HG03342 (cell line): ENCODE results near the gene TSPAN32.
"Not testable (repeated sequence)": the region's sequence is repeated elsewhere in the genome, so short reads cannot be mapped to it uniquely, and the experiment has no call there.

Experiments
- ATAC-seq: cut with Tn5 transposase; IDR thresholded peaks from one replicate; pipeline ENCODE4 v1.9.1; 2021; ENCODE audit warnings: mild to moderate bottlenecking, moderate library complexity; ENCODE audit not compliant: unreplicated experiment

TSPAN32 gene

DNA sequence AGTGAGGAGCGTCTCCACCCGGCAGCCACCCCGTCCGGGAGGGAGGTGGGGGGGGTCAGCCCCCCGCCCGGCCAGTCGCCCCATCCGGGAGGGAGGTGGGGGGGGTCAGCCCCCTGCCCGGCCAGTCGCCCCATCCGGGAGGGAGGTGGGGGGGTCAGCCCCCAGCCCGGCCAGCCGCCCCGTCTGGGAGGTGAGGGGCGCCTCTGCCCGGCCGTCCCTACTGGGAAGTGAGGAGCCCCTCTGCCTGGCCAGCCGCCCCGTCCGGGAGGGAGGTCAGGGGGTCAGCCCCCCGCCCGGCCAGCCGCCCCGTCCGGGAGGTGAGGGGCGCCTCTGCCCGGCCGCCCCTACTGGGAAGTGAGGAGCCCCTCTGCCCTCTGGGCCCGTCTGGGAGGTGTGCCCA, 30.8 kb downstream of the TSPAN32 start:
- not testable (repeated sequence) for ATAC-seq

DNA sequence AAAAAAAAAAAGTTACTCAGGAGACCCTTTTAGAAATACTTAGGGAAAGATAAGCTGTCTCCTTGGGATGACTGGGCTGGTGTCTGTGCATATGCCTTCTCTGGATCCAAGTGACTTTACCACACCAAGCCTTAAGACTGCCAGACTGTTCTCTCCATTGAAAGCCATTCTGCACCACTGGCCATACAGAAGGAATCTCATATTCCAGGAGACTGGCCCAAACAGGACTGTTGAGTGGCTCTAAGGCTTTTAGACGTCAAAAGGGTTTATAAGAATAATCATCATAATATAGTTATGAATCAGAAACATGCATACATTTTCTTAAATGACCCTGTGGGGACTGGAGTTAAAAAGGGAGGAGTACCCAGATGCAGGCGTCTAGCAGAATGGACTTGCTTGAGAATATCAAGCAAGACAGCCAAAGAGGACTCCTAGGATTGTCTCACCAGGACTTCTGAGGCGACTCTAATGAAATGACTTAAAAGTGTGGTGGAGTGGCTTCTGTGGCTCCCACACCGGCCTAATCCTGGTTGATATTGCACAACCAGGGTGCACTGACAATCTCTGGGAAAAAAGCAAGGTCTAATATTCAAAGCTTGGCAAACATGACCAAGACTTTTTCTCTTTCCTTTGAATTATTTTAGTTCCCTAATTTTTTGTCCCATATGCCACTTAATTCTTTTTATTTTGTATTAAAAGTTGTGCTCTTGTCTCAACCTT, 31.8 kb downstream of the TSPAN32 start:
- ATAC-seq = not testable (repeated sequence)

DNA sequence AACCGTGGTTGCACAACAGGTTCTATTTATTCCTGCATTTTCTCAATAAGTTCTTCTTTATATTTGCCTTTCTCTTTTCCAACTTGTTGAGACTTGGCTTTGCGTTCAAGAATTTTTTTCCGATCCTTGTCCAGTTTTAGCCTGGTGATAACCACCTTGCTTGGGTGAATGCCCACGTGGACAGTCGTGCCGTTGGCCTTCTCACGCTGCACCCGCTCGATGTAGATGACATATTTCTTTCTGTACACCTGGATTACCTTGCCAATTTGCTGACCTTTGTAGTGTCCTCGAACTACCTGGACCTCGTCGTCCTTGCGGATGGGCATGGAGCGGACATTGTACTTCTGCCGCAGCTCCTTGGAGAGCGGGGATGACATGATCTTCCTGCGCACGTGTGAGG, 33.5 kb downstream of the TSPAN32 start:
- ATAC-seq = not testable (repeated sequence)

DNA sequence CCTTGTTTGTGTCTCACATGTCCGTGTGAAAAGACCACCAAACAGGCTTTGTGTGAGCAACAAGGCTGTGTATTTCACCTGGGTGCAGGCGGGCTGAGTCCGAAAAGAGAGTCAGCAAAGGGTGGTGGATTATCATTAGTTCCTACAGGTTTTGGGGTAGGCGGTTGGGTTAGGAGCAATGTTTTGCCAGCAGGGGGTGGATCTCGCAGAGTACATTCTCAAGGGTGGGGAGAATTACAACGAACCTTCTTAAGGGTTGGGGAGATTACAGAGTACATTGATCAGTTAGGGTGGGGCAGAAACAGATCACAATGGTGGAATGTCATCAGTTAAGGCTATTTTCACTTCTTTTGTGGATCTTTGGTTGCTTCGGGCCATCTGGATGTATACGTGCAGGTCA, 36.9 kb downstream of the TSPAN32 start:
- ATAC-seq = not testable (repeated sequence)

DNA sequence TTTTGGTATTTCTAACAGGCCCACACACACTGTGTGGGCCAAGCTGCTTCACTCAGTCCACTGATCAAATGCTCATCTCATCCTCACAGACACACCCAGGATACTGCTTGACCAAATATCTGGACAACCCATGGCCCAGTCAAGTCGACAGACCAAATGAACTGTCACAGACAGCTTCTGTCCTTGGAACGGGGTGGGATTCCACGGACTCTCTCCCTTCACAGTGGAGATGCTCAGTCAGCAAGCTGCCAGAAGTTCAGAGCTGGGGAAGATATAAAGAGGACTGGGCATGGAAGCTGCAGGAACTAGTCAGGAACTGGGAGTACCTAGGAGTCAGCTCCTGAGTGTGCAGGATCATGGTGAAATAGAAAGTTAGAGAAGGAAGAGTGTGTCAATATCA, 40.7 kb downstream of the TSPAN32 start:
- ATAC-seq = no peak

DNA sequence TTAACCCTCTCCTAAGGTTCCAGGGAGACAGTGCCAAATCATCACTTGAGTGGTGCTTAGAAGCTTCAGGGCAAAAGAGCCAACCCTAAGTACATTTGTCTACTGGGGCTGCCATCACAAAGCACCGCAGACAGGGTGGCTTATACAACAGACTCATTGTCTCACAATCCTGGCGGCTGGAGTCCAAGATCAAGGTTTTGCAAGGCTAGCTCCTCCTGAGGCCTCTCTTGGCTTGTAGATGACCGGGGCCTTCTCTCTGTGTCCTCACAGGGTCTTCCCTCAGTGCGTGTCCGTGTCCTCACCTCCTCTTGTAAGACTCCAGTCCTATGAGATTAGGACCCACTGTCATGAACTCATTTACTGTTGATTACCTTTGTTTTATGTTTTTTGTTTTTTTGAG, 41.2 kb downstream of the TSPAN32 start:
- ATAC-seq = no peak

DNA sequence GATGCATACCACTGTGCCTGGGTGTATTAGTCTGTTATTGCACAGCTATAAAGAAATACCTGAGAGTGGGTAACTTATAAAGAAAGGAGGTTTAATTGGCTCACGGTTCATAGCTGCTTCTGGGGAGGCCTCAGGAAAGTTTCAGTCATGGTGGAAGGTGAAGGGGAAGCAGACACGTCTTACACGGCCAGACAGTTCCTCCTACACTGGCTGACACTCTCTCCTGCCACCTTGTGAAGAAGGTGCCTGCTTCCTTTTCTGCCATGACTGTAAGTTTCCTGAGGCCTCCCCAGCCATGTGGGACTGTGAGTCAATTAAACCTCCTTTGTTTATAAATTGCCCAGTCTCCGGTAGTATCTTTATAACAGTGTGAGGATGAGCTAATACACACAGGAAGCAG, 41.7 kb downstream of the TSPAN32 start:
- no peak for ATAC-seq

DNA sequence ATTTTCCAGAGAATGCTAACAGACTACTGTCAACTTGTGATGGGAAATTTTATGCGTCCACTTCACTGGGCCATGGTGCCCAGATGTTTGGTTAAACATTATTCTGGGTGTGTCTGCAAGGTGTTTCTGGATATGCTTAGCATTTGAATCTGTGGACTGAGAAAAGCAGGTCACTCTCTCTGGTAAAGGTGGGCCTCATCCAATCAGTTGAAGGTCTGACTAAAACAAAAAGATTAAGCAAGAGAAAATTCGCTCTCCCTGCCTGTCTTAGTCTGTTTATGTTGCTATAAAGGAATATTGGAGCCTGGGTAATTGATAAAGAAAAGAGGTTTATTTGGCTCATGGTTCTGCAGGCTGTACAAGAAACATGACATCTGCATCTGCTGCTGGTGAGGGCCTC, 43.2 kb downstream of the TSPAN32 start:
- ATAC-seq = no peak

DNA sequence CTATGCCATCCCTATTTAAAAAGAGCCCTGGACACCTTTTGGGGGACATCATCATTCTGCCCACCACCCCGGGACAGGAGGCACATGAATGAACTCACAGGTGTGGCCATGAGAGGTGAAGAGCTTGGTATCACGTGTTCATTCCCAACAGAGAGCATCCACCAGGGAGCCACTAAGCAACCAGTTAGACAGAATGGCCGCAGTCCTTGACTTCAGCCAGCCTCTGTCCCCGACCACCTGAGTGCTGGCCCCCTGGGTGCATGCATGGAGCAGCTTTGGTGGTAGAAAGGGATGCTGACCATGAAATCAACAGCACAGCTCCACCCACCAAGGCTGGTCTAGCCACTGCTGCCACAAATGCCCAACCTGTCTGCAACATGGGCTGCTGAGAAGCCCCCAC, 44.2 kb downstream of the TSPAN32 start:
- no peak for ATAC-seq

DNA sequence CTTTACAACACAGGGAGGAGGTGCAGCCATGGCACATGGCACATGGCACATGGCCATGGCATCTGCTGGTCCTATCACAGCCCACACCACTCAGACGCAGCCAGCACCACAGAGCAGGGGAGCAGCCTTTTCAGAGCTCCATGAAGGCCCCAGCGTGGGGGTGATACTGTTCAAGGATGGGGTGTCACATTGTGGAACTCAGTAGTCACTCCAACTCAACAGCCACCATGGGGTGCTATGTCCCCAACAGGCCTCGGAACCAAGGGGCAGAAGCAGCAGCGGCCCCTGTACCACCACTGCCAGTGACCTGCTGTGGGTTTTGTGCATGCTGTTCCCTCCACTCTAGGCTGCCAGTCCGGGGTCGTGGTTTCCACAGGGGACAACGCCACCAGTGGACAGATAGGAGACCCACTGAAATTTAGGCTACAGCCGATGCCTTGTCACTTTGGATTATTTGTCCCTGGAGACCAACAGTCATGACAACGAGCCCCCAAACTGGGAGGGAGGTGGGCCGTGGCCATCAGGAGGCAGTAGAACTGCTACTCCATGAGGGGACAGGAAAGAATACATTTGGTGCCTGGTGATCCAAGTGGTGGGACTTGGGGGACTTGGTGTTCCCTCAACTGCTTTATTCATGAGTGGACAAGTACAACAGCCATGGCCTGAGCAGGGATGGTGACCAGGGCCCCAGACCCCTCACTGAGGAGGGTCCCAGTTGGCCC, 44.9 kb downstream of the TSPAN32 start:
- no peak for ATAC-seq

DNA sequence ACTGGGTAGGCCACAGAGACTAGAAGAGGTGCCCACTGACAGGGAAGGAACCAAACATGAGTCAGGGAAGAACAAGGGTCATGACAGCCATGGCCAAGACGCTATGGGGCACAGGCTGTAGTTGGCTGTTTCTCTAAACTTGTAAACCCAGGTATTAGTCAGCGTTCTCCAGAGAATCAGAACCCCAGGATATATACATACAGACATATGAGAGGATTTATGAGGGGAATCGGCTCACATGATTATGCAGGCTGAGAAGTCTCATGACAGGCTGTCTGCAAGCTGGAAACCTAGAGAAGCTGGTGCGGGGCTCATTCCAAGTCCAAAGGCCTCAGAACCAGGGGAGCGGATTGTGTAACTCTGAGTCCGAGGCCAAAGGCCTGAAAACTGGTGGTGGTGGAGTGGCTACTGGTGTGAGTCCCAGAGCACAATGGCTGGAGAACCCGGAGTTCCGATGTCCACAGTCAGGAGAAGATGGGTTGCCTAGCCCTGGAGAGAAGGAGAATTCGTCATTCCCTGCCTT, 45.6 kb downstream of the TSPAN32 start:
- ATAC-seq = no peak

DNA sequence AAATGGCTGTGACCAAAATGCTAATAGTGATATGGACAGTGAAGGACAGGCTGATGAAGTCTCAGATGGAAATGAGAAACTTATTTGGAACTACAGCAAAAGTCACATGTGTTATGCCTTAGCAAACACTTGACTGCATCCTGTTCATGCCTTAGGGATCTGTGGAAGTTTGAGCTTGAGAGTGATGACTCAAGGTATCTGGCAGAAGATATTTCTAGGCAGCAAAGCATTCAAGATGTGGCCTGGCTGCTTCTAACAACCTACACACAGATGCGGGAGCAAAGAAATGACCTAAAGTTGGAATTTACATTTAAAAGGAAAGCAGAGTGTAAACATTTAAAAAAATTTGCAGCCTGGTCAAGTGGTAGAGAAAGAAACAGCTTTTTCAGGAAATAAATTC, 47.2 kb downstream of the TSPAN32 start:
- ATAC-seq = no peak

DNA sequence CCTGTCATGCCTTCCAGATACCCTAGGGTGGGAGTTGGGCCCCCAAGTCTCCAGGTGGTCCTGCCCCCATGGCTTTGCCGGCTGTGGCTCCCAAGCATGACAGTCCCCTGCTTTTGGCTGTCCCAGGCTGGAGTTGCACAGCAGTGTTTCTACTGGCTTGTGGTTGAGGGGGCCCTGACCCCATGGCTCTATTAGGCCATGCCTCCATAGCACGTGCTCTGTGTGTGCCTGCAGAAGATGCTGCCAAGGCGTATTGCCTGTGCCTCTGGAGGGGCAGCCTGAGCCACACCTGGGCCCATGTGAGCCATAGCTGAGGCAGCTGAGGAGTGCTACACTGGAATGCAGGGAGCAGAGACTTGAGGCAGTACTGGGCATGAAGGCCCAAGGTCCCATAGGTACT, 49.9 kb downstream of the TSPAN32 start:
- ATAC-seq = no peak

DNA sequence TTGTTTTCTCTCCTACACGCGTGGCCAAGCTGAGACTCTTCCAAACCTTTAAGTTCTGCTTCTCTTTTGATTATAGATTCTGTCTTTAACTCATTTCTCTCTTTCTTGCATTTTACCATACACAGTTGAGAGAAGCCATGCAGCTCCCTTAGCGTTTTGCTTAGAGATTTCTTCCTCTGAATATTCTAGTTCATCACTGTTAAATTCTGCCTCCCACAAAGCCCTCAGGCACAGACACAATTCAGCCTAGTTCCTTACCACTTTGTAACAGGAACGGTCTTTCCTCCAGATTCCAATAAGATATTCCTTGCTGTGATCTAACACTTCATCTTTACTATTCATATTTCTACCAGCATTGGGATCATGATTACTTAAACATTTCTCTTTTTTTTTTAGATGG, 50.6 kb downstream of the TSPAN32 start:
- ATAC-seq = no peak

DNA sequence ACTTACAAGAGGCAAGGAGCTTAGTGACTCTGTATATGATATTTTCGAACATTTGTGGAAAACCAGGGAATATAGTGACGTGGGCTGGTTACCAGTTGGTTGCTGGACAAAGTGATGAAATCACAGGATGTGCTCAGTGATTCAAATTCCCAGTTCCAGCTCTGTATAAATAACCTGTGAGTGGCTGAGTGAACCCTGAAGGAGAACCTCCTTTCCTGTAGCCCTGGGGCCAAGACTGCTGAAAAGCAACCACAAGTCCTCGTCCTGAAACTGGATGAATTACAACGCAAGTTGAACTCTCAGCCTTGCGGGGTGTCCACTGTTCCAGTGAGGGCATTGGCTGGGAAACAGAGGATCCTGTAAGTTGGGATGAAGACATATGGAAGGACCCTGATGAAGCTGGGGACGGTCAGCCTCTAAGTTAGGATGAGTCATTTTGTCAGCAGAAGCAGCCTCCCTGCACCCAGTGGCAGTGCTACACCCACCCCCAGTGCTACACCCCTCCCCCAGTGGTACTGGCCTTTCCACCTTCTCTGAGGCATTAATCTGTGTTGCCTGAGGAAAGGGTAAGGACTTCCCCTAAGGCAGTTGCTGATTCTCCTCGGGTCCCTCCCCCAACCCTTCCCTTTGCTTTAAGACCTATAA, 53.3 kb downstream of the TSPAN32 start:
- no peak for ATAC-seq

DNA sequence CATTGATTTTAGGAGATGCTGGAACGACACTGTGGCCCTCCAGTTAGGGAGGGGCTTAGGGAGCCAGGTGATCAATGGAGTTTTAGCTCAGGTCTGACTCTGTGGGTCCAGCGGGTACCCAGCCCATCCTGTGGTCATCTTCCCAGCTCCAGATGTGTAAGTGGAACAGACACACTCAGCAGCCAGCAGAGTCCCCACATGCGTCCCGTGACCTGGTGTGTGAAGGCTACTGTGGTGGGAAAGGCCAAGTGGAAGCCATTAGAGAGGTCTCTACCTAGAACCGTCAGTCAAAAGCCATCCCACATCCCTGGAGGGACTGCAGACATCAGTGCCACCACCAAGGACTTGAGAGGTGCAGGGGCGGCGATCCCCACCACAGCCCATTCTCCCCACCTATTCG, 55.4 kb downstream of the TSPAN32 start:
- ATAC-seq = no peak

DNA sequence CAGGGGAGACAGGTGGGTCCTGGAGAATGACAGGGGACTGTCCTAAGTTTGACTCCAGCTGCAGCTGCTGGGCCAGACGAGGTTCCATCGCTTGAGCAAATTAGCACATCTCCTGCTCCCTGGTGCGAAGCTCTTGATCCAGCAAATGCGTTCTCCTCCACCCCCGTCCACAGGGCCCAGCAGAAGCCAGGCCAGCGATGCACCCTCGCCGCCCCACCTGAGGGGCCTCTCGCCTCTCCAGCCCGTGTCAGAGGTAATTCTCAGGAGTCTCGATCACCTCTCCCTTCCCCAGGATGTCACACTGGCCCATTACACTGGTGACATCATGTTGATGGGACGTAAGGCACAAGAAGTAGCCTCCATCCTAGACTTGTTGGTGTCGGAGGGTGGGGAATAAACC, 55.8 kb downstream of the TSPAN32 start:
- ATAC-seq = not testable (repeated sequence)

DNA sequence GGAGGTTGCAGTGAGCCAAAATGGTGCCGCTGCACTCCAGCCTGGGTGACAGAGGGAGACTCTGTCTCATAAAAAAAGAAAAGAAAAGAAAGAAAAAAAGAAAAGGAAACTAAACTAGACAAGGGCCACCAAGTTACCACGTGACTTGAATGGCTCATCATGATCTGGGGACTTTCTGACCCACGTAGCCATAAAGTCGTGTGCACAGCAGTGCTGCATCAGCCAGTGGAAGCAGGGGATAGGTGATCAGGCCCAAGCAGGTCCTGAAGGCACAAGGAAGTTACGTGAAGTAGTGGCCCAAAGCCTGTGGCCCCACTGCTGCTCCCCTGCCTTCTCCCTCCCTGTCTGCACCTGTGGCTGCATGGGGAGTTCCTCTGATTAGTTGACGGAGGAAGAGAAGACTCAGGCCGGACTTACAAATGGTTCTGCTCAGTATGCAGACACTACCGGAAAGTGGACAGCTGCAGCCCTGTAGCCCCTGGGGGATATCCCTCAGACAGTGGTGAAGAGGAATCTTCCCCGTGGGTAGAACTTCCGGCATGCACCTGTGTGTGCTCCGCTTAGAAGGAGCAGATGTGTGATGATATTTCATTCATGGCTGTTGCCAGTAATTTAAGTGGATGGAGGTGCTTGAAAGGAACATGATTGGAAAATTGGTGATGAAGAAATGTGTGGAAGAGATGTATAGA, 57.1 kb downstream of the TSPAN32 start:
- no peak for ATAC-seq

DNA sequence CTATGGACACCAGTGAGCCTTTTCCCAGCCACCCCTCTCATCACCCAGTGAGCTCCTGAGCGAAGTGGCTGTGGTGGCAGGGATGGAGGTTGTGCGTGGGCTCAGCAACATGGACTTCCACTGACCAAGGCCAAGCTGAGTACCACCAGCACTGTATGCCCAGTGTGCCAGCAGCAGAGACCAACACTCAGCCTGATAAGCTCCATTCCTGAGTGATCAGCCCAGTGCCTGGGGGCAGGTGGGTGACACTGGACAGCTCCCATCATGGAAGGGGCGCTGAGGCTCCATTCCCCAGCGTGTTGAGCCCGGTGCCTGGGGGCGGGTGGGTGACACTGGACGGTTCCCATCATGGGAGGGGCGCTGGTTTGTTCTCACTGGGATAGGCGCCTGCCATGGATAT, 57.7 kb downstream of the TSPAN32 start:
- ATAC-seq = no peak

DNA sequence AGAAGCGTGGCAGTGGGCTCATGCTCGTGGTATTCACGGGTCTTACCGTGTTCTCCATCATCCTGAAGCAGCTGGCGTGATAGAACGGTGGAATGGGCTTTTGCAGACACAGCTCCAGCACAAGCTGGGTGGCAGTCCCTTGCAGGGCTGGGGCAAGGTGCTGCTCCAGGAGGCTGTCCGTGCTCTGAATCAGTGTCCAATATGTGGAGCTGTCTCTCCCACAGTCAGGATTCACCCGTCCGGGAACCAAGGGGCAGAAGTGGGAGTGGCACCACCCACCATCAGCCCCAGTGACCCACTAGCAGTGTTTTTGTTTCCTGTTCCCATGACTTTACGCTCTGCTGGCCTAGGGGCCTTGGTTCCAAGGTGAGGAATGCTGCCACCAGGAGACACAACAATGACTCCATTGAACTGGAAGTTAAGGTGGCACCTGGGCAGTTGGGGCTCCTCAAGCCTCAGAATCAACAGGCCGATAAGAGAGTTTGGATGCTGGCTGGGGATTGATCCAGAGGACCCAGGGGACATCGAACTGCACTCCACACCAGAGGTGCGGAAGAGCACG, 58.3 kb downstream of the TSPAN32 start:
- no peak for ATAC-seq

DNA sequence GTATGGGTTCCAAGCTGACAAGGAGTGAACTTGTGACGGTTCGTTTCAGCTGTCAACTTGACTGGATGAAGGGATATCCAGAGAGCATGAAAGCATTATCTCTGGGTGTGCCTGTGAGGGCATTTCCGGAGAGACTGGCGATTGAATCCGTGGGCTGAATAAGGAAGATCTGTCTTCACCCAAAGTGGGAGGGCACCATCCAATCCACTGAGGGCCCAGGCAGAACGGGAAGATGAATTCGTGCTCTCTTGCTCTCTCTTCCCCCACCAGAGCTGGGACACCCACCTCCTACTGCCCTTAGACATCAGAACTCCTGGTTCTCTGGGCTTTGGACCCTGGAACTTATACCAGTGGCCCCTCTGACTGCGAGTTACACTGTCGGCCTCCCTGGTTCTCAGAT, 59.8 kb downstream of the TSPAN32 start:
- no peak for ATAC-seq
